ENCODE measurements around the gene ASMTL.

The ASMTL gene

DNA sequence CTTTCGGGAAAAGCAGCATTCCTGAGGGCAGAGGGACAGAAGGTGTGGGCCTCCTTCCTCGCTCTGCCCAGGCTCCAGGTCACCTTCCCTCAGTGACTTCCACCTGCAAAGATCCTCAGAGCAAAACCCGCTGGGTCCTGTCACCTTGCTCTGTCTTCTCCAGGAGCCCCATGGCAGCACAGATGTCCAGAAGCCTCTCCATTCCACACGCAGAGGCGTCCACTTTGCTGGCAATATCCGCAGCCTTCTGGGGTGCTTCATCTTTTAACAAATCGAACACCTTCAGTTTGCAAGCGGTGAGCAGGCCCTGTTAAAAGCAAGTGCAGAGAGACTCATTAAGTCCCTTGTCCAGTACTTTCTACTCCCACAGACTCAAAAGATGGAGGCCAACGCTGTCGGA, 27.3 kb downstream of the ASMTL start:
- peaks cover 0 to 2% (median 0%) of the 10 kb centered on the region in 11 experiments; a peak in 2 of 22 replicates for H4K20me1 ChIP-seq
- no peaks in the 10 kb centered on the region for H3K27me3 ChIP-seq
- H3K27ac ChIP-seq = no peak overlapping the region
- H3K4me2 ChIP-seq = no peak overlapping the region
- H3K4me3 ChIP-seq = no peak overlapping the region
- peaks cover 54 to 89% (median 73%) of the 10 kb centered on the region in 11 experiments for H3K36me3 ChIP-seq
- no peak for TF ChIP-seq Cebpa-rat (IDR thresholded peaks at IDR 0.05)
- H3K9me3 ChIP-seq (replicated peaks in 1 of 11) = peaks cover 36 to 53% (median 42%) of the 10 kb centered on the region in 11 experiments
- H3K9ac ChIP-seq = no peak overlapping the region
- peaks cover 0 to 1% (median 0%) of the 10 kb centered on the region in 10 experiments; a peak in 2 of 20 replicates for H3K4me1 ChIP-seq

DNA sequence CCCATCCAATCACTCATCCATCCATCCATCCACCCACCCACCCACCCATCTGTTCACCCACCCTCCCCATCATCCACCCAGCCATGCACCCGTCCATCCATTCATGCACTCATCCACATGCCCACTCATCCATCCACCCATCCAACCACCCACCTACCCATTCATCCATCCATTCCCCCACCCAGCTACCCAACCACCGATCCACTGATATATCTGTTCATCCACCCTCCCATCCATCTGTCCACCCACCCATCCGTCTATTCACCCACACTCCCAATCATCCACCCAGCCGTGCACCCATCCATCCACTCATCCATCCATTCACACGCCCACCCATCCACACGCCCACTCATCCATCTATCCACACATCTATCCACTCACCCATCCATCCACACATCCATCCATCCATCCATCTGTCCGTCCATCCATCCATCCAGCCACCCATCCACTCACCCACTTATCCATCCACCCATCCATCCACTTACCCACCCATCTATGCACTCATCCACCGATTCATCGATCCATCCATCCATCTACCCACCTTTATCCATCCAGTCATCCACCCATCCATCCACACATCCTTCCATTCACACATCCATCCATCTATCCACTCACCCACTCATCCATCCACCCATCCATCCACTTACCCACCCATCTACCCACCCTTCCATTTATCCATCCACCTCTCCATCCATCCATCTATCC, 28.4 kb downstream of the ASMTL start:
- Histone ChIP-seq H3K4me2 (no peak overlapping the region), H3K9me3 (replicated peaks in 1 of 11) (peaks cover 36 to 53% (median 42%) of the 10 kb centered on the region in 11 experiments), H3K4me3 (no peak overlapping the region), H3K27ac (no peak overlapping the region), H3K36me3 (peaks cover 59 to 89% (median 73%) of the 10 kb centered on the region in 11 experiments), H3K27me3 (no peaks in the 10 kb centered on the region), H3K4me1 (peaks cover 0 to 8% (median 0%) of the 10 kb centered on the region in 10 experiments; a peak in 5 of 20 replicates), H3K9ac (no peak overlapping the region), H4K20me1 (peaks cover 0 to 11% (median 0%) of the 10 kb centered on the region in 11 experiments; a peak in 5 of 22 replicates)
- TF ChIP-seq Cebpa-rat (IDR thresholded peaks at IDR 0.05) = no peak

- no peak overlapping the region for H3K4me2 ChIP-seq
- H3K36me3 ChIP-seq = peaks cover 69 to 91% (median 84%) of the 10 kb centered on the region in 11 experiments
- H3K27ac ChIP-seq = no peak overlapping the region
- no peaks in the 10 kb centered on the region for H3K27me3 ChIP-seq
- TF ChIP-seq Cebpa-rat (IDR thresholded peaks at IDR 0.05) = no peak
- peak overlapping the region in 1 of 10 experiments; percentile 17; a peak in 1 of 20 replicates for H3K4me3 ChIP-seq
- H4K20me1 ChIP-seq = peaks cover 0 to 16% (median 0%) of the 10 kb centered on the region in 11 experiments; a peak in 6 of 22 replicates
- peaks cover 0 to 11% (median 0%) of the 10 kb centered on the region in 10 experiments; a peak in 5 of 20 replicates for H3K4me1 ChIP-seq
- H3K9ac ChIP-seq = no peak overlapping the region
- H3K9me3 ChIP-seq (replicated peaks in 1 of 11) = peaks cover 43 to 62% (median 50%) of the 10 kb centered on the region in 11 experiments
These were observed 29.5 kb downstream of the ASMTL start for GRCh38 chrX:1423215-1423614.

DNA sequence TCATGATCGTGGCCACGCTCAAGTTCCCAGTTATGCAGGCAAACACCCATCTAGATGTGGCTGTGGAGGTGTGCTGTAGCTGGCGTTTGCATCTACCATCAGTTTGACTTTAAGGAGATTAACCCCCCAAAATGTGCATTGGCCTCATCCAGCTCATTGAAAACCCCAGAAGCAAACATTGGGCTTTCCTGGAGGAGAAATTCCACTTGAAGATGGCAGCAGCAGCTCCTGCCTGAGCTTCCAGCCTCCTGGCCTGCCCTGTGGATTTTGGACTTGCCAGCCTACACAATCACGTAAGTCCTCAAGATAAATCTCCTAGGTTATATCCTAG, 30.6 kb downstream of the ASMTL start:
- Histone ChIP-seq H4K20me1 (peaks cover 0 to 16% (median 0%) of the 10 kb centered on the region in 11 experiments; a peak in 6 of 22 replicates), H3K9me3 (replicated peaks in 1 of 11) (peaks cover 45 to 67% (median 53%) of the 10 kb centered on the region in 11 experiments), H3K36me3 (peaks cover 65 to 91% (median 84%) of the 10 kb centered on the region in 11 experiments), H3K4me2 (no peak overlapping the region), H3K4me3 (peak overlapping the region in 2 of 10 experiments; percentile 7 to 14; a peak in 1 of 20 replicates), H3K4me1 (peaks cover 0 to 11% (median 0%) of the 10 kb centered on the region in 10 experiments; a peak in 5 of 20 replicates), H3K9ac (no peak overlapping the region), H3K27me3 (no peaks in the 10 kb centered on the region), H3K27ac (no peak overlapping the region)
- TF ChIP-seq Cebpa-rat (IDR thresholded peaks at IDR 0.05) = no peak

- H3K9me3 ChIP-seq (replicated peaks in 1 of 11) = peaks cover 45 to 67% (median 53%) of the 10 kb centered on the region in 11 experiments
- no peak overlapping the region for H3K4me2 ChIP-seq
- peaks cover 0 to 11% (median 0%) of the 10 kb centered on the region in 10 experiments; a peak in 5 of 20 replicates for H3K4me1 ChIP-seq
- no peak overlapping the region for H3K27ac ChIP-seq
- no peak overlapping the region for H3K4me3 ChIP-seq
- no peak for TF ChIP-seq Cebpa-rat (IDR thresholded peaks at IDR 0.05)
- no peak overlapping the region for H3K9ac ChIP-seq
- H4K20me1 ChIP-seq = peaks cover 0 to 16% (median 0%) of the 10 kb centered on the region in 11 experiments; a peak in 6 of 22 replicates
- peaks cover 68 to 91% (median 84%) of the 10 kb centered on the region in 11 experiments for H3K36me3 ChIP-seq
- H3K27me3 ChIP-seq = no peaks in the 10 kb centered on the region
These were observed 31.1 kb downstream of the ASMTL start for GRCh38 chrX:1421433-1422134.

DNA sequence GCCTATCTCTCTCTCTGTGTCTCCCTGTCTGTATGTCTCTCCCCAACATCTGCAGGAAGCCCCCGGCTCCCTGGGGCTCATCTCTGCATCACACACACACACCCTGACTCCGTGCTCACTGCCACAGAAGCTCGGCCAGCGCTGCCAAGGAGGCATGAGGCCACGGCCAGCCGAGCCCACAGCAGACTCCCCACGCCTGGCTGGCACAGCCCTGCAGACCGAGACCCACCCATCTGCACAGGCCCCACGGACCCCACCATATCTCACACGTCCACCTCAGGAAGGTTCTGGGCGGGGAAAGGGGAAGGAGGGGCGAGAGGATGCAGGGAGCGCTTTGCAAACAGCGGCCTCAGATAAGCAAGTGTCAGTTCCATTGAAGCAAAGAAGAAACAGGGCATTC, 32.3 kb downstream of the ASMTL start:
- H3K4me3 ChIP-seq = no peak overlapping the region
- H3K36me3 ChIP-seq = peaks cover 66 to 90% (median 83%) of the 10 kb centered on the region in 11 experiments
- H4K20me1 ChIP-seq = peaks cover 0 to 16% (median 0%) of the 10 kb centered on the region in 11 experiments; a peak in 6 of 22 replicates
- H3K27me3 ChIP-seq = no peaks in the 10 kb centered on the region
- H3K4me1 ChIP-seq = peaks cover 0 to 11% (median 0%) of the 10 kb centered on the region in 10 experiments; a peak in 5 of 20 replicates
- no peak overlapping the region for H3K9ac ChIP-seq
- H3K9me3 ChIP-seq (replicated peaks in 1 of 11) = peaks cover 41 to 55% (median 46%) of the 10 kb centered on the region in 11 experiments
- 0 out of 22 replicates have a peak overlapping the region, but pooled peaks of 1 of the 11 experiments have one; percentile 26 for H3K27ac ChIP-seq
- H3K4me2 ChIP-seq = no peak overlapping the region
- no peak for TF ChIP-seq Cebpa-rat (IDR thresholded peaks at IDR 0.05)

DNA sequence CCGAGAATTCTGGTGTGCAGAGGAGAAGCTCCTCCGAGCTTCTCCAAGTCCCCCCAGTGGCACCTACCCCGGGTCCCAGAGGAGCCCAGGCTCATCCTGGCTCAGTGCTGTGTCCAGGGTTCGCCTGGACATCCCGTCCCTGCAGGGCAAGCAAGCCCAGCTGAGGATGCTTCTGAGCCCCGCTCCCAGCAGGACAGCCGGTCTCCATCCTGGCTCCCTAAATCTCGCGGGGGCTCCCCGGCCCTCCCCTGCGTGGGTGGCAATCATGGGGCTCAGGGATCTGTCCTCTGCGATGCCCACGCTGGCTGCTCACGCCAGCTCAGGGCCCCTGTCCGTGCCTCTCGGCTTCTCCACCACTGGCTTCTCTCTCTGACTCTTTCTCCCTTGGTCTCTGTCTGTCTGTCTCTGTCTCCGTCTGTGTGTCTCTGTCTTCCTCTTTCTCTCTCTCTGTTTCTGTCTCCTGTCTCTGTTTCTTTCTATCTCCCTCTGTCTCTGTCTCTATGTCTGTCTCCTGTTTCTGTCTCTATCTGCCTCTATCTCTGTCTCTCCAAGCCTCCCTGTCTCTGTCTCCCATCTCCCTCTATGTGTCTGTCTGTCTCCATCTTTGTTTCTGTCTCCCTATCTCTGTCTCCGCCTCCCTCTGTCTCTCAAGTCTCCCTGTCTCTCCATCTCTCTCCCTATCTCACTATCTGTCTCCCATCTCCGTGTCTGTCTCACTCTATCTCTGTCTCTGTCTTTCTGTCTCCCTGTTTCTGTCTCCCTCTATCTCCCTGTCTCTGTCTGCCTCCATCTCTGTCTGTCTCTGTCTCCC, 33.0 kb downstream of the ASMTL start:
- peaks cover 60 to 85% (median 78%) of the 10 kb centered on the region in 11 experiments for H3K36me3 ChIP-seq
- no peak overlapping the region for H3K4me3 ChIP-seq
- peaks cover 37 to 49% (median 41%) of the 10 kb centered on the region in 11 experiments for H3K9me3 ChIP-seq (replicated peaks in 1 of 11)
- H3K4me1 ChIP-seq = peaks cover 0 to 11% (median 0%) of the 10 kb centered on the region in 10 experiments; a peak in 5 of 20 replicates
- 0 out of 22 replicates have a peak overlapping the region, but pooled peaks of 1 of the 11 experiments have one; percentile 26 for H3K27ac ChIP-seq
- no peak overlapping the region for H3K4me2 ChIP-seq
- no peak for TF ChIP-seq Cebpa-rat (IDR thresholded peaks at IDR 0.05)
- peaks cover 0 to 16% (median 0%) of the 10 kb centered on the region in 11 experiments; a peak in 6 of 22 replicates for H4K20me1 ChIP-seq
- H3K9ac ChIP-seq = peak overlapping the region in 1 of 11 experiments; percentile 13; a peak in 1 of 22 replicates
- H3K27me3 ChIP-seq = no peaks in the 10 kb centered on the region

DNA sequence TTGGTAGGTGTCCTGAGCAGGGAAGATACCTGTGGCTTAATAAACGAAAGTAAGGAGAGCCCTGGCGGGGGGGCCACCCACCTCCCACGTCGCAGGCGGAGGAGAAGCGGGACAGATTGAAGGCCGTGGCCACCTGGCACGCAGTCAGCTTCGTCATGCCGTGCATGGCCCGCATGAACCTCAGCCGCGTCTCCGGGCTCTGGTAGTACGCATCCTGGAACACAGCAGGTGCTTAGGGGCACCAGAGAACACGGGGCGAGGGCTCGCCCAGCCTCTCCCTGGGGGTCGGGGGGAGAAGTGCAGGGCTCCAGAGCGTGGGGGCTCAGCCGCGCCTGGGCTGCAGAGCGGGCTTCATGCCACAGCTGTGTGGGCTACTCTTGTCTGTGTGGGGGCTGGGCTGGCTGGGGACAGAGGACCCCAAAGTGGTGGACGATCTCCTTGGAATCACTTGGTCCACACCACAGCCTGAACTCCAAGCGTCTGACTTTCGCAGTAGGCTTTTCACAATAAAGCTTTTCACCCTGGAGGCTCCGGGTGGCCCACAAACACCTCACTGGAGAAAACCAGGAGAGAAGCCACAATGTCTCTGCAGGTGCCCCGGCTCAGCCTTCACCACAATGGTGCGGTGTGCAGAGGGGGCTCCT, 33.7 kb downstream of the ASMTL start:
- Histone ChIP-seq H3K4me1 (peaks cover 0 to 16% (median 0%) of the 10 kb centered on the region in 10 experiments; a peak in 5 of 20 replicates), H3K4me2 (no peak overlapping the region), H3K4me3 (no peak overlapping the region), H3K36me3 (peaks cover 67 to 92% (median 83%) of the 10 kb centered on the region in 11 experiments), H3K27ac (no peak overlapping the region), H3K27me3 (no peaks in the 10 kb centered on the region), H4K20me1 (peaks cover 0 to 21% (median 4%) of the 10 kb centered on the region in 11 experiments; a peak in 8 of 22 replicates), H3K9ac (0 out of 22 replicates have a peak overlapping the region, but pooled peaks of 1 of the 11 experiments have one; percentile 13), H3K9me3 (replicated peaks in 1 of 11) (peaks cover 37 to 44% (median 41%) of the 10 kb centered on the region in 11 experiments)
- no peak for TF ChIP-seq Cebpa-rat (IDR thresholded peaks at IDR 0.05)
